ENCODE data around the gene KCNIP3. TPM values are rescaled to one million over a fixed set of nuclear protein-coding genes. Genes with fewer than 3 reads are reported as not detected.
"Not testable (repeated sequence)": the region's sequence is repeated elsewhere in the genome, so short reads cannot be mapped to it uniquely, and the experiment has no call there.

KCNIP3 gene
- total RNA-seq, 2 donors from 2014 or later = 1.6 to 2.9 TPM

- 80 to 83% methylated on average over 5 to 8 of the region's 8 CpGs for WGBS, 2 donors
Measured at GRCh38 chr2:95354925-95355324, 57.8 kb downstream of the KCNIP3 start.

GRCh38 chr2:95355486-95355885, 58.3 kb downstream of the KCNIP3 start:
- H3K27me3 ChIP-seq; intact Hi-C loops (cut with DNase I); H3K4me3 ChIP-seq; H3K9me3 ChIP-seq; H3K4me1 ChIP-seq; ATAC-seq; DNase-seq; H3K27ac ChIP-seq; H3K36me3 ChIP-seq (replicated peaks in 1 of 2; ENCODE audit: insufficient read depth in 1 of 2, low read depth in 2 of 2): not testable (repeated sequence)
- 85 to 88% methylated on average over 5 of the region's 5 CpGs for WGBS, 2 donors

More at GRCh38 chr2:95354925-95355324, 57.8 kb downstream of the KCNIP3 start:
- H3K36me3 ChIP-seq (replicated peaks in 1 of 2; ENCODE audit: insufficient read depth in 1 of 2, low read depth in 2 of 2) = no peaks in the 10 kb centered on the region
- ATAC-seq (no peak), DNase-seq (no peak)
- no peaks in the 10 kb centered on the region for H3K9me3 ChIP-seq
- no peaks in the 10 kb centered on the region for H3K4me1 ChIP-seq
- no peak overlapping the region for H3K4me3 ChIP-seq
- intact Hi-C loops (cut with DNase I) = no loop called here
- no peak for TF ChIP-seq POLR2A (IDR thresholded peaks at IDR 0.05)
- no peaks in the 10 kb centered on the region for H3K27me3 ChIP-seq
- no peak overlapping the region for H3K27ac ChIP-seq

GRCh38 chr2:95356821-95357700, 59.9 kb downstream of the KCNIP3 start:
- Histone ChIP-seq H3K27ac (no peak overlapping the region), H3K9me3 (no peaks in the 10 kb centered on the region), H3K4me1 (no peaks in the 10 kb centered on the region), H3K4me3 (no peak overlapping the region), H3K27me3 (no peaks in the 10 kb centered on the region), H3K36me3 (replicated peaks in 1 of 2; ENCODE audit: insufficient read depth in 1 of 2, low read depth in 2 of 2) (no peaks in the 10 kb centered on the region)
- no peak for TF ChIP-seq POLR2A (IDR thresholded peaks at IDR 0.05)
- ATAC-seq (no peak), DNase-seq (no peak)
- intact Hi-C loops (cut with DNase I) = no loop called here
- 88 to 90% methylated on average over 4 to 12 of the region's 12 CpGs for WGBS, 2 donors

- Histone ChIP-seq H3K4me1 (no peaks in the 10 kb centered on the region), H3K27ac (no peak overlapping the region), H3K36me3 (replicated peaks in 1 of 2; ENCODE audit: insufficient read depth in 1 of 2, low read depth in 2 of 2) (no peaks in the 10 kb centered on the region), H3K9me3 (no peaks in the 10 kb centered on the region), H3K27me3 (no peaks in the 10 kb centered on the region), H3K4me3 (no peak overlapping the region)
- intact Hi-C loops (cut with DNase I) = no loop called here
- TF ChIP-seq POLR2A (IDR thresholded peaks at IDR 0.05) (no peak), CTCF (IDR thresholded peaks at IDR 0.05) (no peak)
- no peak for ATAC-seq
- WGBS, 2 donors = 90 to 94% methylated on average over 5 to 6 of the region's 6 CpGs
- DNase-seq = no peak
Measured at GRCh38 chr2:95357717-95358280, 60.7 kb downstream of the KCNIP3 start.

GRCh38 chr2:95359031-95359430, 61.9 kb downstream of the KCNIP3 start:
- no peak for TF ChIP-seq POLR2A (IDR thresholded peaks at IDR 0.05)
- TF ChIP-seq CTCF (IDR thresholded peaks at IDR 0.05) = no peak
- ATAC-seq = no peak
- Histone ChIP-seq H3K4me1 (no peaks in the 10 kb centered on the region), H3K27me3 (no peaks in the 10 kb centered on the region), H3K4me3 (no peak overlapping the region), H3K27ac (no peak overlapping the region), H3K9me3 (no peaks in the 10 kb centered on the region), H3K36me3 (replicated peaks in 1 of 2; ENCODE audit: insufficient read depth in 1 of 2, low read depth in 2 of 2) (no peaks in the 10 kb centered on the region)
- intact Hi-C loops (cut with DNase I) = no loop called here
- 88 to 91% methylated on average over 3 of the region's 3 CpGs for WGBS, 2 donors
- no peak for DNase-seq

- Histone ChIP-seq H3K36me3 (replicated peaks in 1 of 2; ENCODE audit: insufficient read depth in 1 of 2, low read depth in 2 of 2) (no peaks in the 10 kb centered on the region), H3K4me1 (no peaks in the 10 kb centered on the region), H3K9me3 (no peaks in the 10 kb centered on the region), H3K27me3 (no peaks in the 10 kb centered on the region), H3K4me3 (no peak overlapping the region), H3K27ac (no peak overlapping the region)
- TF ChIP-seq CTCF (IDR thresholded peaks at IDR 0.05) = no peak
- no peak for TF ChIP-seq POLR2A (IDR thresholded peaks at IDR 0.05)
- DNase-seq = no peak
- ATAC-seq = no peak
- 69 to 88% methylated on average over 4 to 5 of the region's 5 CpGs for WGBS, 2 donors
- intact Hi-C loops (cut with DNase I) = no loop called here
Measured at GRCh38 chr2:95359501-95359930, 62.4 kb downstream of the KCNIP3 start.

All from body of pancreas (tissue), 4 donors.